Pancreas (tissue), 10 donors: ENCODE results near the gene LDLRAD4. TPM values are rescaled to one million over a fixed set of nuclear protein-coding genes. Genes with fewer than 3 reads are reported as not detected.
A peak's percentile ranks its signal among the peaks of the same experiment; 100 is the strongest.

Experiments used
- ATAC-seq, 4 donors: fragments of 200-7000 bp; cut with Tn5 transposase; one replicate each; pipeline versions ENCODE4 v1.8.0 to v1.9.1; 2020; ENCODE audit warnings: mild to moderate bottlenecking in 4 of 4, moderate library complexity in 4 of 4
- DNase-seq, 6 donors: peaks; one replicate each; pipeline ENCODE4 v3.0.0-alpha.2; 2020
- FAIRE-seq: peaks from 2 replicates; lab custom pipeline; 2012; peaks lifted over from hg19 to GRCh38; lab: Jason Lieb, UNC
- H3K27ac ChIP-seq, 4 donors: fragments of 200-600 bp; sonication (generic); 1 replicate in 3 of 4; 2 replicates in 1 of 4; pipeline versions ENCODE4 v1.5.0 to v1.8.0; 2020
- H3K27me3 ChIP-seq, 4 donors: fragments of 200-600 bp; one replicate each; pipeline ENCODE4 v1.8.0; 2021
- H3K36me3 ChIP-seq, 3 donors: fragments of 200-600 bp; sonication (generic) in 1 of 3; one replicate each; pipeline versions ENCODE4 v1.5.0 to v1.8.0; 2020 to 2021
- H3K4me1 ChIP-seq, 3 donors: fragments of 200-600 bp; one replicate each; pipeline ENCODE4 v1.8.0; 2021
- H3K4me3 ChIP-seq, 4 donors: fragments of 200-600 bp; sonication (generic) in 2 of 4; one replicate each; pipeline versions ENCODE4 v1.5.0 to v1.8.0; 2020 to 2021
- H3K9me3 ChIP-seq, 4 donors: fragments of 200-600 bp; one replicate each; pipeline ENCODE4 v1.8.0; 2021
- CTCF ChIP-seq, 4 donors: fragments of 200-600 bp; sonication (generic) in 3 of 4; IDR thresholded peaks; one replicate each; pipeline versions ENCODE4 v1.5.0 to v1.8.0; 2021; ENCODE audit warnings: antibody characterized with exemption in 4 of 4
- WGBS, 2 donors: extraction: QIAGEN DNeasy Blood & Tissue Kit; methylation state at CpG; one replicate each; pipeline ENCODE4 v1.1.7; 2013; 5-methylcytosine and 5-hydroxymethylcytosine counted together
- intact Hi-C, 3 donors: fragments of 100-400 bp; cut with DNase I; formaldehyde crosslinking; loops; one replicate each; pipeline versions ENCODE4 v1.11.1 to v1.14.2; 2022
- polyA plus RNA-seq, 2 donors: library from polyadenylated mRNA; stranded (reverse); fragments of 200-250 nt; gene quantifications; one replicate each; pipeline ENCODE4 v1.2.3, GENCODE V29; 2013
- total RNA-seq, 6 donors: library from RNA; stranded (reverse); fragmentation: NEBNext Ultra II Directional in 4 of 6; extraction: Animal tissue kit (Norgen Biotek cat#: 25700) in 4 of 6; gene quantifications; one replicate each; pipeline versions ENCODE4 v1.2.1 to v1.2.4, GENCODE V29; 2021 to 2023
- donor health status: healthy with polysubstance abuse.
- donor health status: DM: no; HTN: no; CAD: no; lungs with moderate emphysema.
- donor health status: DM: no; HTN: no; CAD: no.
- donor health status: control.
- donor health status: control.
- donor health status: Bipolar disorder and iron deficiency.
- donor health status: DM: yes; HTN: yes; CAD: no.
- donor health status: DM: no; HTN: no; CAD: no.
- donor health status: DM: no; HTN: no; CAD: no.
- donor health status: DM: yes; HTN: yes; CAD: no.

The LDLRAD4 gene
- total and polyA plus RNA-seq, 8 donors = 2.5 to 21.8 (median 5.7) TPM

GRCh38 chr18:13447621-13448334 lies 229.2 kb downstream of the LDLRAD4 start:
- H3K4me1 ChIP-seq = no peaks in the 10 kb centered on the region
- no peaks in the 10 kb centered on the region for H3K9me3 ChIP-seq
- H3K27me3 ChIP-seq = no peaks in the 10 kb centered on the region
- FAIRE-seq = no peak
- TF ChIP-seq CTCF (IDR thresholded peaks at IDR 0.05) = no peak
- no peak overlapping the region for H3K4me3 ChIP-seq
- DNase-seq = no peak
- no peak overlapping the region for H3K27ac ChIP-seq
- peak in 3 of 4 donors; percentile 48 to 75 (median 71) for ATAC-seq
- no peaks in the 10 kb centered on the region for H3K36me3 ChIP-seq
- 54 to 57% methylated on average over 22 of the region's 22 CpGs for WGBS, 2 donors
- intact Hi-C loops = no loop called here

GRCh38 chr18:13448335-13448795 lies 229.8 kb downstream of the LDLRAD4 start:
- DNase-seq (no peak), FAIRE-seq (no peak), ATAC-seq (no peak)
- no peaks in the 10 kb centered on the region for H3K9me3 ChIP-seq
- no peaks in the 10 kb centered on the region for H3K27me3 ChIP-seq
- no peak overlapping the region for H3K27ac ChIP-seq
- WGBS, 2 donors = 75 to 82% methylated on average over 19 of the region's 19 CpGs
- TF ChIP-seq CTCF (IDR thresholded peaks at IDR 0.05) = no peak
- intact Hi-C loops = no loop called here
- no peaks in the 10 kb centered on the region for H3K36me3 ChIP-seq
- H3K4me1 ChIP-seq = no peaks in the 10 kb centered on the region
- H3K4me3 ChIP-seq = no peak overlapping the region

GRCh38 chr18:13449651-13450050 lies 231.1 kb downstream of the LDLRAD4 start:
- Histone ChIP-seq H3K4me3 (no peak overlapping the region), H3K27ac (no peak overlapping the region), H3K27me3 (no peaks in the 10 kb centered on the region), H3K36me3 (no peaks in the 10 kb centered on the region), H3K4me1 (no peaks in the 10 kb centered on the region), H3K9me3 (no peaks in the 10 kb centered on the region)
- ATAC-seq (no peak), FAIRE-seq (no peak), DNase-seq (no peak)
- intact Hi-C loops = no loop called here
- no peak for TF ChIP-seq CTCF (IDR thresholded peaks at IDR 0.05)
- 91 to 97% methylated on average over 9 of the region's 9 CpGs for WGBS, 2 donors

- no peak for FAIRE-seq
- 71 to 78% methylated on average over 10 of the region's 10 CpGs for WGBS, 2 donors
- no peak for DNase-seq
- Histone ChIP-seq H3K9me3 (no peaks in the 10 kb centered on the region), H3K27me3 (no peaks in the 10 kb centered on the region), H3K27ac (no peak overlapping the region), H3K36me3 (no peaks in the 10 kb centered on the region), H3K4me1 (no peaks in the 10 kb centered on the region), H3K4me3 (no peak overlapping the region)
- TF ChIP-seq CTCF (IDR thresholded peaks at IDR 0.05) = no peak
- intact Hi-C loops = no loop called here
- peak in 1 of 4 donors; percentile 20 for ATAC-seq
Observed at GRCh38 chr18:13450289-13451212, 232.0 kb downstream of the LDLRAD4 start.
